Skeletal muscle satellite cell (primary cell): ENCODE data around the gene CHTF18.

Experiments
- H3K27me3 ChIP-seq: 2 replicates; pipeline ENCODE4 v1.7.0; 2013; ENCODE audit warnings: low read length; ENCODE audit not compliant: control insufficient read depth, insufficient read depth
- H3K36me3 ChIP-seq: 2 replicates; pipeline ENCODE4 v1.7.0; 2013; ENCODE audit warnings: mild to moderate bottlenecking, control low read depth, low read length; ENCODE audit not compliant: insufficient read depth
- H3K4me1 ChIP-seq: 2 replicates; pipeline ENCODE4 v1.7.0; 2013; ENCODE audit warnings: low read length; ENCODE audit not compliant: control insufficient read depth, insufficient read depth
- H3K4me2 ChIP-seq: 2 replicates; pipeline ENCODE4 v1.7.0; 2013; ENCODE audit warnings: mild to moderate bottlenecking, low read length
- H3K4me3 ChIP-seq: 2 replicates; pipeline ENCODE4 v1.7.0; 2013; ENCODE audit warnings: low read length
- H3K9ac ChIP-seq: 2 replicates; pipeline ENCODE4 v1.7.0; 2013; ENCODE audit warnings: mild to moderate bottlenecking, low read depth, low read length, moderate library complexity
- H3K9me3 ChIP-seq: replicated peaks from 2 replicates; pipeline ENCODE4 v1.7.0; 2013; ENCODE audit warnings: mild to moderate bottlenecking, control low read depth, low read length

The CHTF18 gene

DNA sequence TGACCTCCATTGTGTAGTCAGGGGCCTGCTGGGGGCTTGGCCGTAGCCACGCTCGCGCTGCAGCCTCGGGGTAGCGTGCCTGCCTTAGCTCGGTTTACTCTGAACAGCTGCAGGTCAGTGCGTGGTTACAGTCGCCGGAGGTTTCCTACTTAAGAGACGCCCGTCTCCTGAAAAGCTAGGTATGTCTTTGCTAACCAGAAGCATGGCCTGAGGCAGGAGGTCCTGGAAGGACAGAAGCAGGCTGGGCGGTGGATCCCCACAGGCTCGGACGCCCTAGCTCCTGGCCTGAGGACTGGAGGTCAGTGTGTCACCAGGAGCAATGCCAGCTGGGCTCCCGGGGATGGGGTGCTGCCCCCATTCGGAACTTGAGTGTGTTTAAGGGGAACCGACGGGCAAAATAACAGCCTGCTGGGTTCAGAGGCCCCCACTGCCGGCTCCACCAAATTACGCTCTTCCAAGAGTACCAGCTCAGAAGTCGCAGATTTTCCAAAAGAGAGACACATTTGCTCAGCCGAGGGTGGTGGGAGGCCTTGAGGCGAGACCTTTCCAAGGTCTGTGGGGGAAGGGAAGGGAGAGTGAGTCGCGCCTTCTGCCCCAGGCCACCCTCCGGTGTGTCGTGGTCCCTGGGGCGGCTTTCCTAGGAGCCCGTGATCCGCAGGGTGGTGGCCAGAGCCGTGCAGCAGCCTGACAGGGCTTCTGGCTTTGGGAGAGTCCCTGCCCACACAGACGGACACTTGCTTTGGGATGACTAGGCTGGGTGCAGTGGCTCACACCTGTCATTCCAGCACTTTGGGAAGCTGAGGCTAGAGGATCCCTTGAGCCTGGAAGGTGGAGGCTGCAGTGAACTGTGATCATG lies 16.0 kb downstream of the CHTF18 start:
- no peaks in the 10 kb centered on the region for H3K36me3 ChIP-seq
- H3K4me3 ChIP-seq, result no peak overlapping the region
- no peaks in the 10 kb centered on the region for H3K9me3 ChIP-seq
- H3K27me3 ChIP-seq, result peaks cover 46% of the 10 kb centered on the region
- H3K4me1 ChIP-seq, result peaks cover 4% of the 10 kb centered on the region
- no peak overlapping the region for H3K9ac ChIP-seq
- H3K4me2 ChIP-seq, result no peak overlapping the region

- Histone ChIP-seq H3K9me3 (no peaks in the 10 kb centered on the region), H3K27me3 (peaks cover 36% of the 10 kb centered on the region), H3K9ac (no peak overlapping the region), H3K4me2 (no peak overlapping the region), H3K4me3 (no peak overlapping the region), H3K4me1 (peaks cover 4% of the 10 kb centered on the region), H3K36me3 (no peaks in the 10 kb centered on the region)
Measured at GRCh38 chr16:805474-805873, 17.1 kb downstream of the CHTF18 start.

- peak overlapping the region; percentile 92 for H3K4me2 ChIP-seq
- H3K9ac ChIP-seq, result peak overlapping the region; percentile 94
- peaks cover 4% of the 10 kb centered on the region for H3K4me1 ChIP-seq
- no peaks in the 10 kb centered on the region for H3K36me3 ChIP-seq
- H3K27me3 ChIP-seq, result peaks cover 16% of the 10 kb centered on the region
- H3K9me3 ChIP-seq, result no peaks in the 10 kb centered on the region
- H3K4me3 ChIP-seq, result peak overlapping the region; percentile 75
Measured at GRCh38 chr16:807347-808084, 19.1 kb downstream of the CHTF18 start.

GRCh38 chr16:808085-808386 lies 19.6 kb downstream of the CHTF18 start:
- H3K9ac ChIP-seq, result peak overlapping the region; percentile 63
- H3K4me2 ChIP-seq, result peak overlapping the region; percentile 89
- H3K9me3 ChIP-seq, result no peaks in the 10 kb centered on the region
- H3K4me1 ChIP-seq, result peaks cover 4% of the 10 kb centered on the region
- no peaks in the 10 kb centered on the region for H3K36me3 ChIP-seq
- peaks cover 10% of the 10 kb centered on the region for H3K27me3 ChIP-seq
- H3K4me3 ChIP-seq, result peak overlapping the region; percentile 75

DNA sequence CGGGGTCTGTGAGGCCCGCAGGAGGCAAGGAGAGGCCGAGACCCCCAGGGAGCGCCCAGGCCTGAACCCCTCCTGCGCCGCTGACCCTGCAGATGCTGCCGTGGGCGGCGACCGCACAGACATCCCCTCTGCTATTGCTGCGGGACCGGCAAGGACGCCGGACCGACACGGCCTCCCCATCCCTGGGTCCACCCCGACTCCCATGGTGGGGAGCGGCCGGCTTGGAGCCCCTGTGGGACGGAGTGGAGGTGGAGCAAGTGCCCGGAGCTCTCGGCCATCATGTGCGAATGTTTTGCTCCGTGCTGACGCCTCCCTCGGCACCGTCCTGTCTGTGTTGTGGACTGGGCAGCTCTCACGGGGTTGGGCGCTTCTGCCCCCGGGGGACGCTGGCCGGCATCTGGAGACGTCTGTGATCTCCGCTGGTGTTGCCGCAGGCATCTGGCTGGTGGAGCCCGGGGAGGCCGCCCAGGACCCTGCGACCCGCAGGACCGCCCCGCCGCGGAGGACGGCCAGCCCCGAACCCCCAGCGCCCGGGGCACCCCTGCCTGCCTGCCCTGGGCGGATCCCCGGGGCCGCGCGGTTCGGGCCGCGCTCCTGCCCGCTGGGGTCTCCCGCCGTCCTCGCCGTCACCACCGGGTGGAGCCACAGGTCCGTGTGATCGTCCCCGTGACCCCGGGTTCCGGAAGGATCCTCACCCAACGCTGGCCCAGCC lies 24.9 kb downstream of the CHTF18 start:
- Histone ChIP-seq H3K36me3 (no peaks in the 10 kb centered on the region), H3K4me1 (peaks cover 28% of the 10 kb centered on the region), H3K4me3 (peak overlapping the region; percentile 56), H3K27me3 (peaks cover 16% of the 10 kb centered on the region), H3K9me3 (no peaks in the 10 kb centered on the region), H3K4me2 (peak overlapping the region; percentile 71), H3K9ac (peak overlapping the region; percentile 52)

DNA sequence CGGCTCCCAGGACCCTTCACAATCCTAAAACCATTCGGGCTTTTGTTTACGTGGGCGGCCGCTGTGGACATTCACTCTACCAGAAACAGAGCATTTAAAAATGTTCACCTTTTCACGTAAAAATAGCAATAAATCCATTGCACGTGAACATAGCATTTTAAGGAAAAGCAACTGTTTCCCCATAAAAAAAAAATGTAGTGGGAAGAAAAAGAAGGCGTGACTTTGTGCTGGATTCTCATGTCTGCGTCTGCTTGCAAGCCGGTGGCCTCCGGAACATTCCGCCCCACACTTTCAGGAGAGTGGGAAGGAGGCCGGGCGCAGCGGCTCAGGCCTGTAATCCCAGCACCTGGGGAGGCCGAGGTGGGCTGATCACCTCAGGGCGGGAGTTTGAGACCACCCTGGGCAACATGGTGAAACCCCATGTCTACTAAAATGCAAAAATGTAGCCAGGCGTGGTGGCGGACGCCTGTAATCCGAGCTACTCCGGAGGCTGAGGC lies 25.5 kb downstream of the CHTF18 start:
- Histone ChIP-seq H3K4me1 (peaks cover 25% of the 10 kb centered on the region), H3K9me3 (no peaks in the 10 kb centered on the region), H3K36me3 (no peaks in the 10 kb centered on the region), H3K9ac (no peak overlapping the region), H3K4me2 (peak overlapping the region; percentile 71), H3K27me3 (peaks cover 20% of the 10 kb centered on the region), H3K4me3 (peak overlapping the region; percentile 56)

DNA sequence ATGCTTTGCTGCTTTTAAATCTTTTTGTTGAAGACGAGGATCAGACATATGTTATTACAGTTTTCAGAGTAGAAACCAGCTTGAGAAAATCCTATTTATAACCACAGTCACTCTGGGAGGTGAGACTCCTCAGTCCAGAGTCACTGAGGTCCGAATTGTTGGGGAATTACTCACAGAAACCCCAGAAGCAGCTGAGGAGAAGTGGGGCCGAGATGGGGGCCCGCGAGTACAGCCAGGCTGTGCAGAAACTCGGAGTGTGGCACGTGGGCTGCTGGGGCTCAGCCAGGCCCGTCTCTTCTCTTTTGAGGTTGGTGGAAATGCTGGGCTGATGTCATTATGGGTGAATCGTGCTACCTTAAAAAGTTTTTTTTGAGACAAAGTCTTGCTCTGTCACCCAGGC lies 26.6 kb downstream of the CHTF18 start:
- H3K27me3 ChIP-seq, result peaks cover 27% of the 10 kb centered on the region
- peaks cover 25% of the 10 kb centered on the region for H3K4me1 ChIP-seq
- H3K4me3 ChIP-seq, result no peak overlapping the region
- no peaks in the 10 kb centered on the region for H3K36me3 ChIP-seq
- no peaks in the 10 kb centered on the region for H3K9me3 ChIP-seq
- no peak overlapping the region for H3K9ac ChIP-seq
- no peak overlapping the region for H3K4me2 ChIP-seq

DNA sequence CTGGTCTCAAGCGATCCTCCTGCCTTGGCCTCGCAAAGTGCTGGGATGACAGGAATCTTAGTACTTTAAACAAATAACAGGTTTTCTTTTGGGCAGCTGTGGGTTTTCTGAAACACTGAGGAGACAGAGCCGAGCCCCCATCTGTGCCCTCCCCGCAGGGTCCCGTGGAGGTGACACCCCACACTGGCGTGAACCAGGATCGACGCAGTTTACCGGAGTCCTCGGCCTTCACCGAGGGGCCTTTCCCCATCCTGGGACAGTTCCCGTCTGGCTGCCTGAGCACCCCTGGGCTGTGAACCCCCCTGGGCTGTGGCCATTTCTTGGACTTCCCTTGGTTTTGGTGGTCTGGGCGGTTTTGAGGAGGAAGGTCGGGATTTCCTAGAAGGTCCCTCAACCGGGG lies 27.4 kb downstream of the CHTF18 start:
- Histone ChIP-seq H3K4me1 (peaks cover 25% of the 10 kb centered on the region), H3K4me2 (no peak overlapping the region), H3K27me3 (peaks cover 28% of the 10 kb centered on the region), H3K4me3 (no peak overlapping the region), H3K9me3 (no peaks in the 10 kb centered on the region), H3K9ac (no peak overlapping the region), H3K36me3 (no peaks in the 10 kb centered on the region)

GRCh38 chr16:817001-817906 lies 28.8 kb downstream of the CHTF18 start:
- no peaks in the 10 kb centered on the region for H3K36me3 ChIP-seq

GRCh38 chr16:818132-818531 lies 29.7 kb downstream of the CHTF18 start:
- Histone ChIP-seq H3K9me3 (no peaks in the 10 kb centered on the region), H3K4me3 (no peak overlapping the region), H3K27me3 (peaks cover 33% of the 10 kb centered on the region), H3K4me1 (peaks cover 24% of the 10 kb centered on the region), H3K9ac (no peak overlapping the region), H3K4me2 (no peak overlapping the region), H3K36me3 (no peaks in the 10 kb centered on the region)

More at GRCh38 chr16:817001-817906, 28.8 kb downstream of the CHTF18 start:
- no peak overlapping the region for H3K4me3 ChIP-seq
- H3K9ac ChIP-seq, result no peak overlapping the region
- no peak overlapping the region for H3K4me2 ChIP-seq
- H3K9me3 ChIP-seq, result no peaks in the 10 kb centered on the region
- H3K4me1 ChIP-seq, result peaks cover 25% of the 10 kb centered on the region
- peaks cover 31% of the 10 kb centered on the region for H3K27me3 ChIP-seq
